GM21723 (cell line): ENCODE data around the gene SNX18.

Source experiments
- ATAC-seq: cut with Tn5 transposase; IDR thresholded peaks from one replicate; pipeline ENCODE4 v1.9.1; 2021; ENCODE audit warnings: mild to moderate bottlenecking, moderate library complexity; ENCODE audit not compliant: unreplicated experiment

SNX18 gene

DNA sequence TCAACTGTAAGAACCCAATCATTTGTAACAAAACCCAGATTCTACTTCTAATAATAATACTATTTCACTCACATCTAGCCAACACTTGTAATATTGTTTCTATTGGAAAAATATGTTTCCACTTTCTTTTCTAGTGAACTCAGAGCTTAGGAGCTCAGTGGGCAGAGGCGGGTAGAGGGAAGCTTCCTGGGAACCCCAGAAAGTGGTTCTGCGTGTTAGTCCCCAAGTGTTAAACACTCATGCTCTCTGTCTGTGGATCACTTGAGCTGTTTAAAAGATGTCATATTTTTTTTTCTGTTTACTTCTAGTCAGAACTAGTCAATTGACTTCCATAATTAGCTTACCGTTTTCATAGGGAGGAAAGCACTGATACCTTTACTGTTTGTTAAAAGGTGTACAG, 20.6 kb downstream of the SNX18 start:
- ATAC-seq, result no peak

DNA sequence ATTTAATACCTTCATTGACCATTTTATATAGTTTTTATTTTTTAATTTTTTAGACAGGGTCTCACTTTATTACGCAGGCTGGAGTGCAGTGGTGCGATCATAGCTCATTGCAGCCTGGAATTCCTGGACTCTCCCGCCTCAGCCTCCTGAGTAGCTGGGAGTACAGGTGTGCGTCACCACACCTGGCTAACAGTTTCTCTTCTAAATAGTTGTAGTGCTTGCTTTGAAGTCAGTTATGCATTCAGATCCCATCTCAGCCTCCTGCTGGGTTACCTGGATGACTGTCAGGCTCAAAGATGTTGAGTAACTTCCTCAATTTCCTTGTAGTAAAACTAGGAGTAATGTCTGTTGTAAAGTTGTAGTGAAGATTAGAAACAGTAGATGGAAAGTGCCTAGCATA, 21.4 kb downstream of the SNX18 start:
- ATAC-seq, result no peak

DNA sequence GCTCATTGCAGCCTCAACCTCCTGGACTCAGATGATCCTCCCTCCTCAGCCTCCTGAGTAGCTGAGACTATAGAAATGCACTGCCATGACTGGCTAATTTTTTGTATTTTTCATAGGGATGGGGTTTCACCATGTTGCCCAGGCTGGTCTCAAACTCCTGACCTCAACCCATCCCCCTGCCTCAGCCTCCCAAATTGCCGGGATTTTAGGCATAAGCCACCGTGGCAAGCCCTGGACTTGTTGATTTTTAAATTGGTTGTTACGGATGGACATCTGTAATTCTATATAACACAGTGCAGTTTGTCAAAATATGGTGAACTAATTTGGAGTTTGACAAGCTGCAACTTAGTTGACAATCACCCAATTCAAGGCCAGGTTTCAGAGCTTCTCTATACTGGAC, 22.7 kb downstream of the SNX18 start:
- ATAC-seq, result no peak

DNA sequence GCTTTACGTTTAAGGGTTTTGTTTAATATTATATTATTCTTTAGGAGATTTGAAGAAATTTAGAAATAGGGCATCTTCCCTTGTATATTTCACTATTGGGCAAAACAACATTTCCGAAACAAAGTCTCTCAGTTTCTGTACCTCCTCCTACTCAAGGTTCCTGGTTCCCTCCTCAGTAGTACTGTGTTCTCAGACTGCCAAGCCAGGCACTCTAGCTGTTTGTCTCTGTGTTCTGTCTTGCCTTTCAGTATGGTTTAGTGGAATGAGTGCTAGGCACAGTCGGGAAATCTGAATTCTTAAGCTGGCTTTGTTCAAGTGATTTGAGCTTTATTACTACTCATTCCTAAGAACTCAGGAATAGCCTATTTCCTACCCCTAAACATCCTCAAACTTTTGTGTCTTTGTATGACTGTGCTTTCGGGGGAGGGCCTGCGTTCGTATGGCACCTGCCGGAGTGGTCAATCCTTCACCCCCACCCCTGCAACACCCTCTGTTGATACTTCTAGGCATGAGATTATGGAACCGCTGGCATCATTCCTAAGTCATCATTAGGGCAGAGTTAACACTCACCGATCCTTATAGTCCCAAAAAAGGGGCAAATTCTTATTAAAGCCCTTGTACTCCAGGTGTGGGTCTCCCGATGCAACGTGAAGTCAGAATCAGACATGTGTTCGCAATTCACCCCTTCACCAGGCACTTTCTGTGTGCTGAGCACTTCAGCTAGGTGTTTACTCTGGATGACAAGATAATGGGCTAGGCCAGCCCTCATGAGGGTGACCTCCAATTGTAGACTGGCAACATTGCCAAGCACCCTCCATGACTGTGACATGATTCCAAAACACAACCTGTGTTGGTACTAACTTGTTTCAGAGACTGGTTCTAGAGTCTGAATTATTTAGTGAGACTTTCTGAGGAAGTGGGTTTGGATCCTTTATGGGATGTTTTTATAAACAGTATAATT, 24.5 kb downstream of the SNX18 start:
- no peak for ATAC-seq

DNA sequence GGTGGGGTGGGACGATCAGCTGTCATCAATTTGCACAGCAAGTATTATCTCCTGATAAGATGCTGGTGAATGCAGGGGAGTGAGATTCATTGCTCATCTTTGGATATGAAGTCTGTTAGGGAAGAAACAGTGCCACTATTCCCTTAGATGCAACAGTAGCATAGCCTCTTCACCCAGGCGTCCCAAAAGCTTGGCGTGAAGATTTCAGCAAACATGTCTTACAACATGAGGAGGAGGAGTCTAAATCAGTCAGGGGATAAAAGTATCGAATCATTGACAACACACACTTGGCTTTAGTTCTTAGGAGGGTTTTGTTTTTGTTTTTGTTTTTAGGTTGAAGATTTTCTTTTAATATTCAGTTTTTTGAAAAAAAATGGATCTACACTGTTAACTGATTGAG, 26.5 kb downstream of the SNX18 start:
- ATAC-seq, result no peak

DNA sequence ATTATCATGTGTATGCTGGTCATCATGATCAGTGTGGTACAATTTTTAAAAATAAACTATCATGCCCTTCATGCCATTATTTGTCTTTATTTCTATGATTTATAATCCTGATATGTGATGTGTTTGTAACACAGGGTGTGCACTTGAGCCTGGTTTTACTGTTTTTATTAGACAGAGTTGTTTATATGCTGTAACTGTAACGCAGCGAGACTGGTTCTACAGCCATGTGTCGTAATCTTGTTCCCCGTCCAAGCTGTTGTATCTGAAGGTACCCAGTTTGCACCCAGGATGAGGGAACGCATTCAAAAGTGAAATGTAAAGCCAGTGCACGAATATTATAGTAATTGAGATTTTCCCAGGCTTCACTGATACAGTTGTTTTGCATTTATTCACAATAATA, 28.2 kb downstream of the SNX18 start:
- ATAC-seq, result no peak

DNA sequence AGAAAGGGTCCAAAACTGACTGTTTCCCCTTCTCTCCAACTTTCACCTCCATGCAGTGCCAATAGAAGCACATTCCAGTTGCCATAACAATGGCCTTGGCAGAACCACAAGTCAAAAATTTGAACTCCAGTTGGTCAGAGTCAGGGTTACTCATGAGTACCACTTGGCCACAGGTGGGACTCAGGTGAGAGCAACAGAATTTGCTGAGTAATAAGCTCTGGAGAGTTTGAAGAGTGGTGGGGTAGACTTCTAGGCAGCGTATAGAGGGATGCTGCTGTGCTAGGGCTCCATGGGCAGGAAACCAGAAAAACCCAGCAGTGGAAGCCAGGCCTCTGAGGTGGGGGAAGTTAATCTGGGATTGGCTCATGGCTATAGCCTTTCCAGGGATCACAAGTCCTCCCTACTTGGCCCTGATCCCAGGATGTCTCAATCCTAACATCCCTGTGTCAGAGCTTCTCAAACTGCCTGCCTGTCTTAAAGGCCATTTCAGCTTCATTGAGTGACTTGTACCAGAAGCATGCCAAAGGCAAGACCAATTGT, 30.2 kb downstream of the SNX18 start:
- ATAC-seq, result no peak

DNA sequence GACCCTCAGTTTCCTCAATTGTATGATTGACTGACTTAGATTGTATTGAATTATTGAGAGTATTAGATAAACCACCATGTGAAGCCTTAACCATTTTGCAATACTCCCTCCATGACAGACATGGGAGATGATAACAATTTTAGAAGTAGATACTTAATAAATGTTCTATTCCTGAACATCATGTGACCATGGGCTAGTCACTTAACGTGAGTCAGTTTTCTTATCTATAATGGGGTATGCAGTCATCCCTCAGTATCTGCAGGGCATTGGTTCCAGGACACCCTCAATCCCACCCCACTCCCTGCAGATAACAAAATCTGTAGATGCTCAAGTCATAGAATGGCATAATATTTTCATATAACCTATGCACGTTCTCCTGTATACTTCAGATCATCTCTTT, 31.0 kb downstream of the SNX18 start:
- no peak for ATAC-seq

DNA sequence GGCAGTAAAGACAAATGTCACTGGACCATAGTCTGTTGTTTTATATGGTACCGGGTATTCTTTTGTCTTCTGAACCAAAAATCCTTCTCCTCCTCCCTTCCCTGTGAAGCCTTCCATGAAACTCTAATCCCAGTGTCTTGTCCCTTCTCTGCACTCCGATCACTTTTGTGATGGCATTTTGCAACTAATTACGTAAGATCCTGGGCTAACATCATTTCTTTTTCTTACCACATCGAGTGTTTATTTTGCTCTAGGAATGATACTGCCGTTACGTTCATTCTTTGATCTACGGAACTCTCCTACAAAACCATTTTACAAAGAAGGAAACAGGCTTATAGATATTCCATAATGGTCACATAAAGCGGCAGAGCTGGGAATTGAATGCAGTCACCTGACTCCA, 33.7 kb downstream of the SNX18 start:
- no peak for ATAC-seq

DNA sequence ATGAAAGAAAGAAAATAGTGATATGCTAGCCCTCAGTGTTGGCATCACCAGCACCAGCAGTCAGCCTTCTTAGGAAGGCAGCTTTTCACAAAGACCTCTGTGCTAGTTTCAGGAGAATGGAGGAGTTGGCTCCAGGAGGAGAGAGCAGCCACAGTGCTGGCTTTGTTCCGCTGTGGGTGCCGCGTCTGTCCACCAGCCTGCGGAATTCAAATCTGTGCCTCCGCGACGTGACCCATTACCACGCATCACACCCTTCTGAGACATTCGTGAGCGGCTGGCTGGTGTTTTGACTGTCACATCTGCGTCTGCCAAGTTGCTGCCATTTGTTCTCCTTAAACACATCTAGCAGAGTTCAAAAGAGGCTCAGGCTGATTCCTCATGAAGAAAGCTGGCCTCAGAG, 34.4 kb downstream of the SNX18 start:
- ATAC-seq, result no peak

DNA sequence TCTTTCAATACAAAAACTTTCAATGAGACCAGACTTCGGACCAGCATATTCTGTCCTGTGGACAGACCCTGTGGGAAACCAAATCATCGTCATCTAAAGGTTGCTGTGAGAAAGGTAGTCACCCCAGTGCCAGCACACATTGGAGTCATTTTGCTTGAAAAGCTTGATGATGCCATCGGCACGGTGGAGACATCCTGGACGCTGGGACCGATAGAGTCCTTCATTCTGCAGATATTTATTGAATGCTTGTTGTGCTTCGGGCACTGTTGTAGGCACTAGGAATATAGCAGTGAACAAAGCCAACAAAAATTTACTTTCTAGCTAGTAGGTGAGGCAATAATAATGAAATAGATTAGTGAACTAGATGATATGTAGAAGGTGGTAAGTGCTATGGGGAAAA, 34.9 kb downstream of the SNX18 start:
- ATAC-seq, result no peak

DNA sequence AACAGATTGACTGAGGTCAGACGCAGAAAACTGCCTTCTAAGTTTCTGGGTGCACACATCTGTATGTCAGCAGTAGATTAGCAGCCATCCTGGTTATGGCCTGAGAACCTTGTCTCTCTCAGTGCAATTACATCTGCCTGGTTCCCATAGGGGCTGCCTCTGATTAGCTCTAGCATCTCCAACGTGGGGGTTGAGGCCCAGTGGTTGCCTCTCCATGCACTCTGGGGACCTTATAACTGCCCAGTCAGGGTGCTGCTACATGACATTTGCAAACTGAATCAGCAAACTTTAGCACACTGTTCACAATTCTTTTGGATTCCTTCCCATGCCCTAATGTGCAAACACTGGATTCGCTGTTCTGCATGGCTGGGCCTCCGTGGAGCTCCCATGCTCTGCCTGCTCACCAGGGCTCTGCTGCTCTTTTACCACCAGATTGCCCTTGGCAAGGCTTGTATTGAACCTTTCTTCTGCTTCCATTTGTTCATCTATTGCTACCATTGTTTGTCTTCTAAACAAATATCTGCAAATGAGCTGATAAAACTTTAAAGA, 36.2 kb downstream of the SNX18 start:
- ATAC-seq, result no peak

DNA sequence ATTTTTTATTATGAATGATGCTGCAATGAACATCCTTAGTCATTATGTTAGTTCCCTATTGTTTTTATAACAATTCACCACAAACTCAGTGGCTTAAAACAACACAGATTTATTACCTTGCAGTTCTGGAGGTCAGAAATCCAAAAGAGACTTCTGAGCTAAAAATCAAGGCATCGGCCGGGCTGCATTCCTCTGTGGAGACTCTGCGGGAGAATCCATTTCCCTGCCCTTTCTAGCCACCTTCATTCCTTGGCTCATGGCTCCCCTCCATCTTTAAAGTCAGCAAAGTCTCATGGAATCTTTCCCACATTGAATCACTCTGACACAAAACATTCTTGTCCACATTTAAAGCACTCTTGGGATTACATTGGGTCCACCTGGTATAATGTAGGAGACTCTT, 38.6 kb downstream of the SNX18 start:
- no peak for ATAC-seq

DNA sequence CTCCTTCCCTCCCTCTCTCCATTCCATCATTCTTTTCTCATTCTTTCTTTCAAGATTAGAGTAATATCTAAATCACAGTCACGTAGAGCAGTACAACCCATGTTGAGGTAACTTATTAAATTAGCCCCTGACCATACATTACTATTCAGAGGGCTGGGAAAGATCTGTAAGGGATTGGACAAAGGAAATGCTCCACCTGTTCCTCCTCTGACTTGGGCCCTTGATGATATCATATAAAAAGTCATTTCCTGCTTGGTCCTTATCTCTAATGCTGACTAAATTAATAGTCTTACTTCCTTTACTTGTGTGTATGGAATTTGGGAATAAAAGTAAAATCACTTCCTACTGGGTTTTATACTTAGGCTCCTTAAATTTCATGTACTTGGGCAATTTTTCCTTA, 40.8 kb downstream of the SNX18 start:
- ATAC-seq, result no peak

DNA sequence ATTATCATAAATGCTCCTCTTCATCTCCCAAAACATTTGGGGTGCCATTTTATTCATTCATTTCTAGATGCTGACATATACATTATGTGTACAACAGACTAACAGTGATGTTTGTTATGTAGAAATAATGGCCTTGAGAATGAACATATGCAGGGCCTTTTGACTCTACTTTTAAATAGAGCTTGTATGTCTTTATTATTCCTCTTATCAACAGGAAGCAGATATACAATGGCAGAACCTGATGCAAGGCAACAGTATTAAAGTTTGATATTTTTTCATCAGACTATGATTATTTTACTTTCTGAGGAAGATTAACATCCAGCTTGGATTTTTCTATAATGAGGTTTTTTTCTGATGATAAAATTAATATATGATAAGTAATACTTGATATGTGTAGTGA, 44.1 kb downstream of the SNX18 start:
- no peak for ATAC-seq

DNA sequence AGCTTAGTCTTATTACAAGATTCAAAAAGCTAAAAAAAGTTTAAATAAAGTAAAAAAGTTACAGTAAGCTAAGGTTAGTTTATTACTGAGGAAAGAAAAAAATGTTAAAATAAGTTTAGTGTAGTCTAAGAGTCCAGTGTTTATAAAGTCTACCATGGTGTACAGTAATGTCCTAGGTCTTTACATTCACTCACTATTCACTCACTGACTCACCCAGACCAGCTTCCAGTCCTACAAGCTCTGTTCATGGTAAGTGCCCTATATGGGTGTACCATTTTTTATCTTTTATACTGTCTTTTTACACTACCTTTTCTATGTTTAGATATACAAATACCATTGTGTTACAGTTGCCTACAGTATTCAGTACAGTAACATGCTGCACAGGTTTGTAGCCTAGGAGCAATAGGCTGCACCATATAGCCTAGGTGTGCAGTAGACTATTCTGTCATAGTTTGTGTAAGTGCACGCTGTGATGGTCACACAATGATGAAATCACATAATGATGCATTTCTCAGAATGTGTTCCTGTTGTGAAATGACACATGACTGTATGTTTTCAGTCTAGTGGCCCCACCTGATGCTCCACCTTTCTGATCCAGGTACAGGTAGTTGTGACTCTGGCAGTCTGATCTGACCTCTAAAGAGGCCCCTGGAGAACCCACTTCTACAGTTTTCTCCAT, 45.7 kb downstream of the SNX18 start:
- no peak for ATAC-seq

DNA sequence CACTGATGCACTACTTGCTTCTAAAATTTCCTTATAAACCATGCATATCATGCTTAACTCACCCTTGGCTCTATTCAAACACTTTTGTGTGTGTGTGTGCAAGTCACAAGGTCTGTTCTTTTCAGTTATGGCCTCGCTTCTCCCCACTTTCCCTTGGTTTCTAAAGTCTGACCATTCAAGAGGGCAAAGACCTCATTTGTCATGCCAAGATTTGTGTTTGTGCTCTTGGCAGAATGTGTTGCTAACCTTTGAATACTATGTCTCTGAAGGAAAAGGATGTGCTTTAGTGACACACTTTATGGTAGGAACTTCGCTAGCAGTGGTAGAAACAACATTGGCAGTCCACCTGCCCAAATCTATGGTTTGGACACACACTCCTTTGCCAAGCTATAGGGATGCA, 50.4 kb downstream of the SNX18 start:
- ATAC-seq, result no peak

DNA sequence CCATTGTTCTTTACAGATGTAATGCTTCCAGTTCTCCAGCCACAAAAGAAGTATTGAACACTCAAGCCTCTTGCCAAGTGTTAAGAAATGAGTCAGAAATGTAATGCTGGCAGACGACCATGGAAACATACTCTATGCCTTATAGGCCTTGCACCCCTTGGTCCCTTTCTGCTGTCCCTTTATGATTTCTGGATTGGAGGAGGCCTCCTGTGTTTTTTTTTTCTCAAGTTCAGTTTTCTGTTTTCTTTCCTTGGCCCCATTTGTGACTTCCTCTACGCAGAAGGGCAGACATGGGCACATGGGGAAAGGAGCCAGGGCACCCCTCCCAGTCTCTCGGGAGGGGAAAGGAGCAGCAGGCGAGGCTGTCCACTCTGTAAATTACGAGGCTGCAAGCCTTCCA, 53.4 kb downstream of the SNX18 start:
- ATAC-seq, result no peak

DNA sequence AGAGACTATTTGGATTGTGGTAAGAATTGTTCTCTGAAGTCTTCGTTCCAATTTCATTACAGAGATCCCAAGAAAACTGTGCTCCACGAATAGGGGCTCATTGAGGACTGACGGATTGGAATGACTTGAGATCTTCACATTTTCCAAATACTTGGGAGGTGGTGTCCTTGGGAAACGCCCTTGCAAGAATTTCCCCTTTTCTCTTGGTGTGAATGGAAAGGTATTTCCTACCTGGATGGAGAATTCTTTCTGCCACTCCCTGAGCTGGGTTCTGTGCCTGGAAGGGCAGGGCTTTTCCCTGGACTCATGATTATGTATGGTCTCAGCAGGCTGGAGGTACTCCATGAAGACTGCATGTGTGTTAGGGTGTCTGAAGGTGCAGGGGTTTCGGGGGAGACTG, 53.9 kb downstream of the SNX18 start:
- ATAC-seq, result no peak

DNA sequence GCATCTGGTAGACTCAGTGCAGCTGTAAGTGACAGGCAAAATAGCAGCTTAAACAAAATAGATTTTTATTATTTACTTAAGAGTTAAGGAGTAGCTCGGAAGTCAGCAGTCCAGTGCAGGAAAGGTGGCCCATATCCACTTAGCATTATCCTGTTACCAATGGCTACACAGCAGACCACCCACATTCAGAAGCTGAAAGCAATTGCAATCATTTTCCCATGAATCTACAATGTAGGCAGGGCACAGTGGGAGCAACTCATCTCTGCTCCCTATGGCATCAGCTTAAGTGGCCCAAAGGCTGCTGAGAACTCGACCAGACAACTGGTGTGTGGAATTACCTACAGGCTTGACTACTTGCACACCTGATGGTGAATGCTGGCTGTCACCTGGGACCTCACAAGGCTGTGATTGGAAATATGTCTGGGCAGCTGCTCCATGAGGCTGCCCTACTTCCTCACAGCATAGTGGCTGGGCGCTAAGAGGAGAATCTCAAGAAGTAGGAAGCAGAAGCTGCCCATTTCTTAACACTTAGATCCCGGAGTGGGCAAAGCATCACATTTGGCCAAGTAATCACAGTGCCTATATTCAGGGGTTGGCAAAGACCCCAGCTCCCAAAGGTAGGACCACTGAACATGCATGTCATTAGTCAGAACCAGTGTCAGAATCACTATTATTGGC, 56.4 kb downstream of the SNX18 start:
- no peak for ATAC-seq

DNA sequence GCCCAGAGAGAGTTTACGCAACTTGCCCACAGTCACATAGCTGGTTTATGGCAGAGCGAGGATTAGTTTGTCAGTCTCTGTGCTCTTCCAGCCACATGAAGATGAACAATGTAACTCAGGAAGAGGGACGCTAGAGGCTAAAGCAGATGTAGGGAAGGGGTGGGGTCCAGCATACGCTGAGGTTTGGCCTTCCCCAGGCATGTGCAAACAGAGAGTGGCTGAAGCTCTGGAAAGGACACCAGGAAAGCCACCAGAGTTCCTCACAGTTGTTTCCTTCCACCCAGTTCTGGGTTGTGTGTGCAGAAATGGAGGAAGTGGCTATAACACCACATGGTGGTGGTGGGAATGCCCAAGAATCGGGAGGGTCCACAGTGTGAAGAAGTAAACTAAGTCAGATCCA, 60.0 kb downstream of the SNX18 start:
- ATAC-seq, result no peak
